Calu3 (cell line): Measurements from ENCODE around the gene CAMSAP3. TPM values are rescaled to one million over a fixed set of nuclear protein-coding genes. Genes with fewer than 3 reads are reported as not detected.

Experiments
- BruUV-seq: library from RNA; stranded (reverse); fragments of 400-500 nt; replicated peaks from 2 replicates; lab custom pipeline; 2021; lab: Mats Ljungman, UMichigan
- CTCF ChIA-PET: fragments of 300-600 bp; sonication (Branson Sonifier 250); formaldehyde crosslinking; loops from one replicate; lab custom pipeline; 2022; ENCODE audit warnings: antibody characterized with exemption; lab: Charles Lee
- DNase-seq: peaks from one replicate; pipeline ENCODE4 v3.0.0; 2022
- H3K27ac Mint-ChIP-seq: one replicate; pipeline ENCODE4 v1.8.0; 2022; ENCODE audit warnings: mixed read lengths; ENCODE audit not compliant: unreplicated experiment
- H3K27me3 Mint-ChIP-seq: one replicate; pipeline ENCODE4 v1.8.0; 2022; ENCODE audit warnings: mixed read lengths; ENCODE audit not compliant: unreplicated experiment
- H3K36me3 Mint-ChIP-seq: one replicate; pipeline ENCODE4 v1.8.0; 2022; ENCODE audit warnings: mild to moderate bottlenecking, moderate library complexity, mixed read lengths; ENCODE audit not compliant: insufficient read depth, unreplicated experiment
- H3K4me1 Mint-ChIP-seq: one replicate; pipeline ENCODE4 v1.8.0; 2022; ENCODE audit warnings: mild to moderate bottlenecking, low read depth, mixed read lengths; ENCODE audit not compliant: unreplicated experiment
- H3K4me3 Mint-ChIP-seq: one replicate; pipeline ENCODE4 v1.8.0; 2022; ENCODE audit warnings: mild to moderate bottlenecking, low read depth, moderate library complexity, mixed read lengths; ENCODE audit not compliant: unreplicated experiment
- H3K9me3 Mint-ChIP-seq: one replicate; pipeline ENCODE4 v1.8.0; 2022; ENCODE audit warnings: low read depth, mixed read lengths; ENCODE audit not compliant: unreplicated experiment
- intact Hi-C: fragments of 100-400 bp; cut with micrococcal nuclease; formaldehyde crosslinking; loops from one replicate; pipeline ENCODE4 v1.10.0; 2022; ENCODE audit not compliant: unreplicated experiment
- total RNA-seq: library from RNA; stranded (reverse); gene quantifications from 2 replicates; pipeline ENCODE4 v1.2.3, GENCODE V29; 2022
- TF ChIP-seq, protein P1 (sequence below): fragments of 200-600 bp; IDR thresholded peaks from one replicate; pipeline ENCODE4 v1.8.0; 2022; ENCODE audit warnings: antibody characterized with exemption; ENCODE audit not compliant: unreplicated experiment

CAMSAP3 gene
- total RNA-seq, 1 experiment from 2014 or later, result 26.0 TPM

DNA sequence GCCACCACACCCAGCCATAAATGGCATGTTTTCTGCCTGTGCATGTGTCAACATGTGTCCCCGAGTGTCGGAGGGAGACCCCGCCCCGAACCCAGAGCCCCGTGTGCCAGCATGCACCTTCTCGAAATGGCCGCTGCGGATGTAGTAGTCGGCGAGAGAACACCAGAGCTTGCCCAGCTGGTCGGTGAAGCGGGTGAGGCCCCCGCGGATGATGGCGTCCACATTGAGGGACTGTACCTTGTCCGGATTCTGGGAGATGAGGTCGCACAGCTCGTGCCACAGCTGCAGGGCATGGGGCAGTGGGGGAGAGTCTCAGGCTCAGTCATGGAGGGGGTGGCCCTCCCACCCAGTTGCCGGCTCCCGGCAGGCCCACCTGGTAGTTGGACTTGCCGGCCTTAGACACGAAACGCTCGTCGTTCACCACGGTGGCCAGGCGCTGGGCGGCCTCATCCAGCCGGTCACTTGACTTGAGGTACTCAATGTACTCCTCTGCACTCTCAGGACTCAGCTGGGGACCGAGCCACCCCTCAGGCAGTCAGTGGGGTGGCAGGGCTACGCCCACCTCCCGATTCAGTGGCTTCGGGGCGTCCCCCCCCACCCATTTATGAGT lies 30.2 kb downstream of the CAMSAP3 start:
- H3K9me3 Mint-ChIP-seq, result no peaks in the 10 kb centered on the region
- CTCF ChIA-PET, result no interaction called here
- TF ChIP-seq, protein P1, sequence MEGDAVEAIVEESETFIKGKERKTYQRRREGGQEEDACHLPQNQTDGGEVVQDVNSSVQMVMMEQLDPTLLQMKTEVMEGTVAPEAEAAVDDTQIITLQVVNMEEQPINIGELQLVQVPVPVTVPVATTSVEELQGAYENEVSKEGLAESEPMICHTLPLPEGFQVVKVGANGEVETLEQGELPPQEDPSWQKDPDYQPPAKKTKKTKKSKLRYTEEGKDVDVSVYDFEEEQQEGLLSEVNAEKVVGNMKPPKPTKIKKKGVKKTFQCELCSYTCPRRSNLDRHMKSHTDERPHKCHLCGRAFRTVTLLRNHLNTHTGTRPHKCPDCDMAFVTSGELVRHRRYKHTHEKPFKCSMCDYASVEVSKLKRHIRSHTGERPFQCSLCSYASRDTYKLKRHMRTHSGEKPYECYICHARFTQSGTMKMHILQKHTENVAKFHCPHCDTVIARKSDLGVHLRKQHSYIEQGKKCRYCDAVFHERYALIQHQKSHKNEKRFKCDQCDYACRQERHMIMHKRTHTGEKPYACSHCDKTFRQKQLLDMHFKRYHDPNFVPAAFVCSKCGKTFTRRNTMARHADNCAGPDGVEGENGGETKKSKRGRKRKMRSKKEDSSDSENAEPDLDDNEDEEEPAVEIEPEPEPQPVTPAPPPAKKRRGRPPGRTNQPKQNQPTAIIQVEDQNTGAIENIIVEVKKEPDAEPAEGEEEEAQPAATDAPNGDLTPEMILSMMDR, result no peak
- intact Hi-C loops, result no loop called here
- H3K36me3 Mint-ChIP-seq, result peaks cover 40% of the 10 kb centered on the region
- H3K4me3 Mint-ChIP-seq, result no peak overlapping the region
- H3K27me3 Mint-ChIP-seq, result no peaks in the 10 kb centered on the region
- peaks cover 7% of the 10 kb centered on the region for H3K4me1 Mint-ChIP-seq
- no TSS peak for BruUV-seq
- DNase-seq, result no peak
- no peak overlapping the region for H3K27ac Mint-ChIP-seq

DNA sequence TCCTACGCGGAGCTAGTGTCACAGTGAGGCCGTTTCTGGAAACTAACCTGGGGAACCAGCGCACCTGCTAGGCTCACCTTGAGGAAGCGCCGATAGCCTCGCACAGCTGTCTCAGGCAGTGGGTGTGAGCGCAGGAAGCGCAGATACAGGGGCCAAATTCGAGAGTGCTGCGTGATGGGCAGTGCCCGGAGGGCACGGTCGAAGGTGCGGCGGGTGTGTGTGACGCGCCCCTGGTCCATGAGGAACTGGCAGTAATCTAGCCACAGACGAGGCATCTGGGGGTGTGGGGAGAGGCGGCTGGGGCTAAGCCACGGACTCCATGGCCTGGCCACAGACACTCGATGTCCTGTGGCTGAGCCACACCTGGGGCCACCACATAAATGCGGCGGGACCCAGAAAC lies 31.5 kb downstream of the CAMSAP3 start:
- DNase-seq, result no peak
- TF ChIP-seq, protein P1, result no peak
- H3K4me3 Mint-ChIP-seq, result no peak overlapping the region

DNA sequence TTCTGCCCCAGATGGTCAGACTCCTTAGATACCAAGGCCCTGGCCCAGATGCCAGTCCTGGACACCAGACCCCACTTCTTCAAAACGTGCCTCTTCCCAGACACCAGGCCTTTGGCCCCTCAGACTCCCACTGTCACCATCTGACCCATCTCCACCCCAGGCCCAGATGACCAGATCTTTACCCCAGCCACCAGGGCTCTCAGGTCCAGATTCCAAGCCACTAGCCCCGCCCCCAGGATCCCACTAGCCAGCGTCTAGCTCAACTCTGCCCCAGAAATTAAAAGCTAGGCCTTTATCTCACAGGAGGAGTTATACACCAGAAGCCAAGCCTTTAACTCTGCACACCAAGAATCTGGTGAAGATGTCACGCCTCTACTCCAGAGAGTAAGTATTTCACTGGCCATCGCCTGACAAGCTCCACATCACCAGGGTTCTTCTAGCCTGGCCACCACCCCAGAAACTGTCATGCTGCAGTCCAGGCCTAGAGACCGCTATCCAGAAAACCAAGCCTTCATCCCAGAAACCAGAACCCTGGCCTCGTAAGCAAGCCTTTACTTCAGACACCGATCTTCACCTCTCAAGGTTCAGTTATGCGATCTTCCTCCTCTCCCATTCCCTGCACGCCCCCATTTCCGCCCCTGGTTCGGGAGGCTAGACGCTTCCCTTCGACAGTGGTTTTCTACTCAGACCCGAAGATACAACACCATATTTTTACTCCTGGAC lies 33.1 kb downstream of the CAMSAP3 start:
- peak overlapping the region; percentile 95 for H3K4me3 Mint-ChIP-seq
- DNase-seq, result no peak
- intact Hi-C loops, result no loop called here
- H3K4me1 Mint-ChIP-seq, result peaks cover 7% of the 10 kb centered on the region
- no peaks in the 10 kb centered on the region for H3K27me3 Mint-ChIP-seq
- H3K27ac Mint-ChIP-seq, result peak overlapping the region; percentile 93
- CTCF ChIA-PET, result interaction anchor here (0.6 to 1.2 kb wide), 3 partner anchors 52 to 129 kb away, joined by 4 to 6 read pairs (median 4); partner anchors contain the start of gene TRAPPC5
- H3K36me3 Mint-ChIP-seq, result peaks cover 36% of the 10 kb centered on the region
- BruUV-seq, result TSS peak; percentile 87
- TF ChIP-seq, protein P1, result no peak
- H3K9me3 Mint-ChIP-seq, result no peaks in the 10 kb centered on the region

More for the DNA sequence above, 31.5 kb downstream of the CAMSAP3 start:
- intact Hi-C loops, result no loop called here
- CTCF ChIA-PET, result no interaction called here
- Mint-ChIP-seq H3K27ac (no peak overlapping the region), H3K4me1 (peaks cover 7% of the 10 kb centered on the region), H3K27me3 (no peaks in the 10 kb centered on the region), H3K9me3 (no peaks in the 10 kb centered on the region), H3K36me3 (peaks cover 40% of the 10 kb centered on the region)
- no TSS peak for BruUV-seq

DNA sequence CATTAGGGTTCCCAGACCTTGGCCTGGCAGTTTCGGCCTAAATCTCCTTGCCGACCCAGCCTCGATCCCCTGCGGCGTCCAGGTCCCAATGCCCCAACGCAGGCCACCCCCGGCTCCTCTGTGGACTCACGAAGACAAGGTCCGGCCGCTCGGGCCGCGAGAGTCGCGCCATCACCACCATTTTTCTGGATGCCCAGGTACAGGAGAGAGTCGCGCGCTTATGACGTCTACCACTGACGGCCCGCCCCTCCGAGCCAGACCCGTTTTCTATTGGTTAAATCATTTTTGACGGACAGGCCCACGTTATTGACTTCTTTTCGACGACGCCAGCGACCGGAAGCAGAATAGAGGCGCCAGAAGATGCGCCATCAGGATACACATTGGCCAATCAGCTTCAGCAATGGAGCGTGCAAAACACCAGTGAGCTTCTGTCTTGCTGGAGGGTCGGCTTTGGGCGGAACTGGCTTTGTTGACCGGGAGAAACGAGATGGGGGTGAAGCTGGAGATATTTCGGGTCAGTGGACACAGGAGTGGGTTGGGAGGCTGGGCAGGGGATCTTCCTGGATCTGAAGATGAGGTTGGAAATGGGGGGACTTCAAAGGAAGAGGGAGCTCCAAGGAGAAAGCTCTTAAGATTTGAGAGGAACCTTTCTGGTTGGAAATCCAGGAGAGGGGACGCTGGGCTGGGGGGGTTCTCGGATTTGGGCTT lies 33.8 kb downstream of the CAMSAP3 start, which contains the start of the genes PET100 and XAB2:
PET100 (plus strand) TSS at position 447 of the 708 bp plus-strand sequence; CDS start at position 488, 41 bp downstream.
XAB2 (minus strand) TSS at position 199 of the 708 bp plus-strand sequence; CDS start at position 181, 18 bp downstream.
- intact Hi-C loops, result no loop called here
- Mint-ChIP-seq H3K36me3 (peaks cover 41% of the 10 kb centered on the region), H3K27me3 (no peaks in the 10 kb centered on the region), H3K9me3 (no peaks in the 10 kb centered on the region), H3K27ac (peak within 1 kb of the TSS; percentile 93), H3K4me1 (peaks cover 7% of the 10 kb centered on the region), H3K4me3 (peak within 1 kb of the TSS; percentile 95)
- BruUV-seq, result no TSS peak
- TF ChIP-seq, protein P1, result no peak
- CTCF ChIA-PET, result interaction anchor here (0.6 to 1.4 kb wide), 8 partner anchors 9 to 188 kb away, joined by 3 to 7 read pairs (median 6); partner anchors contain the start of gene TRAPPC5
- DNase-seq, result peak; percentile 86
